CD4-positive, alpha-beta T cell treated with Interferon gamma for 1 hour (primary cell): ENCODE data around the gene ENTREP1.
"Not testable (repeated sequence)": the region's sequence is repeated elsewhere in the genome, so short reads cannot be mapped to it uniquely, and the experiment has no call there.

Experiments
- DNase-seq: peaks from one replicate; pipeline ENCODE4 v3.0.0-alpha.2; 2020

The ENTREP1 gene

GRCh38 chr9:69377291-69377690, 52.3 kb downstream of the ENTREP1 start:
- no peak for DNase-seq

DNA sequence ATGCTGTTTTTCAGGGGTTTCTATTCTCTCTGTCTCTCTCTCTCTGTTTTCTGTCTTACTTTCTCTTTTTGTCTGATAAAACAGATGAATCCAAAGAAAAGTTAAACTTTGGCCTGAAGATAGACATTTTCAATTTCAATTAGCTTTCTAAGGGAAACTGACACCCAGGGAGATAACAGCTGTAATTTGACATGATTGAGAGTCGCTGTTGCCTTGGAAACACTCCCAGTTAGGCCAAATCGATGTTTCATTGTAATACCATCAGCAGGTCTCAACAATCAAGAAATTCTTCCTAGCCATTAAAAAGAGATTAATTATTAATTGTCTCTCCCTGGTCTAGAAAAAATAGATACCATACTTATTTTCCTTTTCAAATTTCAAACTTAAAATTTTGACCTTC, 53.0 kb downstream of the ENTREP1 start:
- DNase-seq: no peak

GRCh38 chr9:69379270-69379982, 54.4 kb downstream of the ENTREP1 start:
- no peak for DNase-seq

DNA sequence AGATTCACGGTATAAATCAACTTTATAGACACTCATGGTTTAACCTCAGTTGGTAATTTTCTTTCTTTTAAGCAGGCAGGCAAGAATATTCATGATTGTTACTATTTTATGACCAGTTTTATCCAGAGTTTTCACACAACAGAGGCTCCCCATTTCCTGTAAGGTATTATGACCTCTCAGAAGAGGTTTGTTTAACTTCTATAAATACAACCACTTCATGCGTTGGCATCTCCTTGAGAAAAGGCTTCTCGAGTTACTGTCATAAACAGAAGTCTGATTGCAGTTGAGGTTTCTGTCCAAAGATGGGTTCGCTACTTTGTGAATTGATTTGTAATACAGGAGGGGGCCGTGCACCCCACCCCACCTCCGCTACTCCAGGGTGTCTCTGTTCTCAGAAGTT, 55.3 kb downstream of the ENTREP1 start:
- no peak for DNase-seq

DNA sequence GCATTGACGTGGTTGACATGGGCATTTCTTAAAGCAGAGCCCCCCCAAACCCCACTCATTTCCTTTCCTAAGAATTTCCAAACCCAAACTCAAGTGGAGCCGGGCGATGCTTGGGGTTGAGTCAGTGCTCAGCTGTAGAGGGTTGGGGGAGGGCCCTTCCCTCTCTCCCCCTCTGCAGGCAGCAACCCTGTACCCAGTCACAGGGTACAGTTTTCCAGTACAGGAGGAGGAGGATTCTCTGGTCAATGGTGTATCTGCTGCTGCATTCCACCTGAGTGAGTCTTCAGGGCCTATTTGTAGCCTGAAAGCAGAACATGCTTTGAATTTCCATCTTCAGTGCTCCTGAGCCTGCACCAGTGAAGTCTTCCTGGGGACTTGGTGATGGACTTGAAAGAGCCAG, 55.8 kb downstream of the ENTREP1 start:
- DNase-seq: no peak

- no peak for DNase-seq
Observed at GRCh38 chr9:69382135-69382534, 57.1 kb downstream of the ENTREP1 start.

DNA sequence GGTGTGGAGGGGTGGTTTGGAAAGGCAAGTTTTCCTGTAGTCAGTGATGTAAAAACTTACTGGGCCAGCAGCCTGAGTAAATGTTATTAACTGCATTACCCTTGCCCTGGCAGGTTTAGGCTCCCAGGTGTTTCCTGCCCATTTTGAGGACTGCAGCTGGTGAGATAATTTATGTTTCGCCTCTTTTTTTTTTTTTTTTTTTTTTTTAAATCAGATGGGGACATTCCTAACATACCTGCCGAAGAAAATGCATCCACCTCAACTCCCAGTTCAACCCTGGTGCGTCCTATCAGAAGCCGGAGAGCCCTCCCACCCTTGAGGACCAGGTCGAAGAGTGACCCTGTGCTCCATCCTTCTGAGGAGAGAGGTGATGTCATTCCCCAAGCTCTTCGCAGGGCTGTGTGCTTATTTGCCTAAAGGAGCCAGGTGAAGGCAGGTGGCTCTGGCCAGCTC, 60.6 kb downstream of the ENTREP1 start:
- DNase-seq: no peak

GRCh38 chr9:69386651-69387050, 61.6 kb downstream of the ENTREP1 start:
- DNase-seq: no peak

- DNase-seq: no peak
Observed at GRCh38 chr9:69388596-69388995, 63.6 kb downstream of the ENTREP1 start.

DNA sequence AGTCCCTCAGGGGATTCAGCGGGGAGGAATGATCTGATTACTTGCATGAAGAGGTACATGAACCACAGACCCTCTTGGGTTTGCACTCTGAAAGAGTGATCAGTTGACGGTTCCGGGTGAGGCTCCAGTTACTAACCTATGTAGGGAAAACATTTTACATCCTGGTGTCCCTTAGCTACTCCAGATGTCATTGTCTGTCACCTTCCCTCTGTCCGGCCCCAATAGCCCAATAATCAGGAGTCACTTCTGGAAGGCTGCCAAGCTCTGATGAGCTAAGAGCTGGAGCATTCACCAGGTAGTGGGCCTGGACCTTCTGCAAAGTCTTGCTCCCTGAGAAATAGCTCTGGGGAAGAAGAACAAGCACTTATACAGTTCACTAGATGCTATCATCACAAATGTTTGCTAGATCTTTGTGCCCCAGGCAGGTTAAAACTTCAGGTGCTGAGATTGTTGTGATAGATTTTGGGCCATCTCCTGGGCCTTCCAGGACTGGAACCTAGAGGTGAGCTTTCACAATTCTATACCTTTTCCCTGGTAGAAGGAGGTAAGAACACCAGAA, 64.5 kb downstream of the ENTREP1 start:
- no peak for DNase-seq

- DNase-seq: no peak
Observed at GRCh38 chr9:69391487-69391886, 66.5 kb downstream of the ENTREP1 start.

DNA sequence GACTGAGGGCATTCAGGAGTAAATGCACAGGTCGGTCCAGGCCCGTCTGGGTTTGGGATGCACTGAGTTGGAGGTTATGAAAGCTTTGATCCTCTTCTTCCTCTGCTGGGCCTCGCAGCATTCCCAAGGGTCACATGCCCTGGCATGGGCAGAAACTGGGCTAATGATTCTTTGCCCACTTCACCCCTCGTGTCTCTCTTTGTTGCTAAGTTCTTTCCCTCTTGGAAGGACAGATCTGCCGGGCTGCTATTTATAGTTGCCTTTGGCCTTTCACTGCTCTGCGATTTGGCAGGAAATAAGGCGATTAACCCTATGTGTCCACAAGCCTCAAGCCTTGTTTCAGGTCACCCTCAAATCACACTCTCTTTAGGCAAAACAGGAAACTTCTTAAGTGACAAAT, 66.9 kb downstream of the ENTREP1 start:
- no peak for DNase-seq

- no peak for DNase-seq
Observed at GRCh38 chr9:69392826-69393225, 67.8 kb downstream of the ENTREP1 start.

GRCh38 chr9:69393425-69393824, 68.4 kb downstream of the ENTREP1 start:
- DNase-seq: no peak

DNA sequence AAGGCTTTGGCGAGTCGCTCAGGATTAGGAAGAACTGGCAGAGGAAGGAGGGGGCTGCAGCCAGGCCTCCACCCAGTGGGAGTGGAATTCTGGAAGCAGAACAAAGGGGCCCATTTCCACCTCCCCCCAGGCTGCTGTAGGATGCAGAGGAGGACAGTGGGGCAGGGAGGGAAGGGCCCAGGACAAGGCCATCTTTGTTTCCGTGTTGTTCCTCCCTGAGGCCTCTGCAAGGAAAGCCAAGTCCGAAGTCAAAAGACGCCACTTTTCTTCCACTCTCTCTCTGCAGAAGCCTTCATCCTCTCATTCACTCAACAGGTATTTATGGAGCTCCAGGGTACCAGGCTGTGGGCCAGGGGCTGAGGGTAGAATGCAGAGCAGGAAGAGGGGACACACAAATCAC, 70.7 kb downstream of the ENTREP1 start:
- DNase-seq: no peak

DNA sequence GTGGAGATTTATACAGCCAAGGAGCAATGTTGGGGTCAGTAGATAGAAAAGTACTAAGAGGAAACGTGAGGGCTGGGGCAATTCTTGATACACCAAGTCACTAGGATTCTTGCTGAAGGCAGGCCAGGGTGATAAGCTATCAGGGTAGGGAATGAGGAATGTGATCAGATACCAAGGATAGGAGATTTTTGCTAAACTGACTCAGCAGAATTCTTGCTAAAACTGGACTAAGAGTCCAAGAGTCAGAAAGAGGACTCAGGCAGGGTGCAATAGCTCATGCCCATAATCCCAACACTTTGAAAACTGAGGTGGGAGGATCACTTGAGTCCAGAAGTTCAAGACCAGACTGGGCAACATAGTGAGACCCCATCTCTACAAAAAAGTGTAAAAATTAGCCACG, 71.7 kb downstream of the ENTREP1 start:
- no peak for DNase-seq

GRCh38 chr9:69397384-69398214, 72.6 kb downstream of the ENTREP1 start:
- no peak for DNase-seq

GRCh38 chr9:69400470-69400869, 75.5 kb downstream of the ENTREP1 start:
- DNase-seq: no peak

DNA sequence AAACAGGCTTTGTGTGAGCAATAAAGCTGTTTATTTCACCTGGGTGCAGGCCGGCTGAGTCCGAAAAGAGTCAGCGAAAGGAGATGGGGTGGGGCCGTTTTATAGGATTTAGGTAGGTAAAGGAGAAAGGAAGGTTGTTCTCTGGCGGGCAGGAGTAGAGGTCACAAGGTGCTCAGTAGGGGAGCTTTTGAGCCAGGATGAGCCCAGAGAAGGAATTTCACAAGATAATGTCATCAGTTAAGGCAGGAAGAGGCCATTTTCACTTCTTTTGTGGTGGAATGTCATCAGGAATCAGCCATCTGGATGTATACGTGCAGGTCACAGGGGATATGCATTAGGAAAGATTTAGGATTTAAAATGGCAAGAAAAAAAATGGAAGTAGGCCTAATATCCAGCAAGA, 84.9 kb downstream of the ENTREP1 start:
- not testable (repeated sequence) for DNase-seq

GRCh38 chr9:69411246-69411645, 86.2 kb downstream of the ENTREP1 start:
- DNase-seq: no peak

DNA sequence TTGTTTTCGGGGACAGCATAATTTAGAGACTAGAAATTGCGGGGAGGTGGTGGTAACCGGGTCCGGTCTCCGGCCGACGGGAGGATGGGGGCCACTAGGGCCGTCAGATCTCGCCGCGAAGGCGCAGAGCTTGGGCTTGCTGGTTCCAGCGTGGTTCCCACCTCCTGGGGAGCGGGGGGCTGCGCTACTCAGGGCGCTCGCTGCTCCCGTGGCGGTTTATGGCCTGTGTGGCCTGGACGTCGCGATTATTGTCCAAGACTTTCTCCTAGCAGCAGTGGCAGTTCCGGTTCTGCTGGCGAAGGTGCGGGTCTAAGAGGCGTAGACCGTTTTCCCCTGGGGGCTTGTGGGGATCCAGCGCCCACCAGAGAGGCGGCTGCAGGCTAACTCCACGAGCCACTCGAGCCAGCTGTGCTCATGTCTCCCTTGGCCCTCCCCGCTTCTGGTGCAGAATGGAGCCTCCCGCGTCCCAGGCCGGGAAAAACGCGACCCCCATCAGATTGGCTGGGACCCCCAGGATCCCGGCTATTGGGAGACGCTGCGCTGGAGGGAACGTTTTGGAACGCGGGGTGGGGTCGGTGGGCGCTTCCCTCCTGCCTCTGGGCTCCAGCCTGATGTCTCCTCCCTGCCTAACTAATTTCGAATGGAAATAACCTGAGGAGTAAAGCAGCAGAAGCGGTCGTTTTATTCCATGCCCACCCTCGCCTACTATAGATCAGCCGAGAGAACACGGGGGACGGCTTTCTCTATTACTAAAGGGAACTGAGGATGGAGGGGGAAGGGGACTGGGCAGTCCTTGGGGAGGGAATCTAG, 87.1 kb downstream of the ENTREP1 start:
- no peak for DNase-seq

GRCh38 chr9:69412741-69413150, 87.7 kb downstream of the ENTREP1 start:
- no peak for DNase-seq

DNA sequence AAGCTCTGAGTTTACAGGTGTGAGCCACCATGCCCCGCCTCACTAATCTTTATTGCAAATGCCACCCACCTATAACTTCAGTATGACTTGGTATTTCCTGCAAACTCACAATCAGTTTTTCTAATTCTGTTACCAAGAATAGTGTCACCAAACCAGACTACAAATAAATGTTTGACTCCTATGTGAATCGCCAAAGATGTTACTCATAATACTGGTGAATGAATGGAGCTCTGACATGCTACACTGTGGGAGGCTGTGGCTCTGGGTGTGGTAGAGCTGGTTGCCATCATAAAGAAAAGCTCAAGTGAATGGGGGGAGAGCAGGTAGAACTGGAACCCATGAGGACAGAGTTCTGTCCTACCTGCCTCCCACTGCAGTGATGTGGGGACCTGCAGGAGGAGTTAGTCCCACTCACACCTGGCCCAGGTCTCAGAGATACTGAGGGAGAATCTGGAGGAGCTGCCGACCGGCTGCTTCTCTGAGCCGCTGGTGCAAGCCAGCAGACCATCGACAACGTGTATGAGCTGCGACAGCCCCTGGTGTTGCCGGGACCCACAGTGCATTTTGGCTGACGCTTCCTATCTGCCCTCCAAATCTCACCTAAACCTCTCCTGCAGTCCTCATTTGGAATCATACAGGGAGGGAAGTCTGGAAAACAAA, 95.7 kb downstream of the ENTREP1 start:
- no peak for DNase-seq
